Measurements from ENCODE around the gene C11orf65. TPM values are rescaled to one million over a fixed set of nuclear protein-coding genes. Genes with fewer than 3 reads are reported as not detected.
"Not testable (repeated sequence)": the region's sequence is repeated elsewhere in the genome, so short reads cannot be mapped to it uniquely, and the experiment has no call there.

C11orf65 gene
- polyA plus RNA-seq, 3 donors = 2.2 to 3.4 (median 2.5) TPM

DNA sequence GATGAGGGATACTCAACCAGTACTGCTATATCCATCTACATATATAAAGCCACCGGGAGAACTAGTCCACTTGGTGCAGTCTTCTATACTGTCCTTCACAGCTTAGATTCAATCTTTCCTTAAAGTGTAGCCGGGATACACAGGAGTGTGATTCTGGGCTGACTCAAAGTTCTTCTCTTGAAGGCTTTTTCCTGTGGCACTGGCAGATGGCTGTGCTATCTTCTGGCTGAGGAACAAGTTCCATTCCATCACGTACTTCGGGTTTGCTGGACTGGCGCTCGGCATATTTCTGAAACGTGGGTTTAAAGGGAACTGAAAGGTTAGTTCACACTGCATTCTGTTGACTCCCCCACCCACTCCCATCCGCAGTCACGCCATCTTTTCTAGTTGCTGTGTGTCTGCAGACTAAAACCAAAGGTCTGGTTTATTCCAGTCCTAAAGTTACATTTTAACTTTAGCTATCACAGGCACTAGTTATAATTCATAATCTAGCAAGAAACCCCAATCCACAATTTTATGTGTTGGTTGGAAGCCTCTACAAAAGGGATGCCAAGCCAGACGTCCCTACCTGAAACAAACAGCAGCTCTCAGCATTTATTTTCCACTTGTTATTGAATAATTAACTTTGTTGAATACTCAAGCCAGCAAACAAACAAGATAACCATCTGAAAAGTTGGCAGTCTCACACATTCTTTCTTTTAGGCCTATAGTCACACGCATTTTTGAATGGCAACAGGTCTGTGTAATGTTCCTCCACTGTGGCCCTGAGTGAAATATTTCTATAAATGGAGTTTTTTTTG is 7.5 kb upstream of the C11orf65 start:
- DNase-seq = no peak

GRCh38 chr11:108472681-108473080 is 5.4 kb upstream of the C11orf65 start:
- DNase-seq = no peak

DNA sequence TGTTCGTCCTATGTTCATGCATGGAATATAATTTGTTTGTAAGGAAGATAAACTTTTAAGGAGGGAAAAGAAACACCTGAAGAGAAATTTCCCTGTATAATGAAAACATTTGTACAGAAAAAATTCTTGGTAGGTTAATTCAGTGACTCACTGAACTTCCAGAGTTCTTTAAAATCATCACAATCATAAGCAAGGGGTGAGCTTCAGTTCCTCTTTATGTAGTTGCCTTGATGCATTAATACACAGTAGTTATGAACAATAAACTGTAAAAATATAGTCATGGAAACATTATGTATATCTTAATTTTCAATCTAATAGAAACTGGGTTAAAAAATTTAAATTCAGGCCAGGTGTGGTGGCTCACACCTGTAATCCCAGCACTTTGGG is 1.1 kb upstream of the C11orf65 start:
- no peak for DNase-seq

DNA sequence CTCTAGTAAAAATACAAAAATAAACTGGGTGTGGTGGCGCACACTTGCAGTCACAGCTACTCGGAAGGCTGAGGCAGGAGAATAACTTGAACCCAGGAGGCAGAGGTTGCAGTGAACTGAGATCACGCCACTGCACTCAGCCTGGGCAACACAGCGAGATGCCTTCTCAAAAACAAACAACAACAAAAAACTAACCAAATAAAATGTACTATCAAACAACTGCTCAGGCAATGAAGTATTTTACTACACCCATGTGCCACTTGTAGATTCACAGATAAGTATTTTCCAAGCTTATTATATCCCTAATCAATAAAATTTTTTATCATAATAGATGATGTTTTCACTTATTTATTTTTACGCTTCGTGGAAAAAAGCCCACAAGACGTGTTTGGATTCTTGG is 924 bp downstream of the C11orf65 start:
- no peak for DNase-seq

GRCh38 chr11:108453207-108453835 is 14.0 kb downstream of the C11orf65 start:
- DNase-seq = no peak

DNA sequence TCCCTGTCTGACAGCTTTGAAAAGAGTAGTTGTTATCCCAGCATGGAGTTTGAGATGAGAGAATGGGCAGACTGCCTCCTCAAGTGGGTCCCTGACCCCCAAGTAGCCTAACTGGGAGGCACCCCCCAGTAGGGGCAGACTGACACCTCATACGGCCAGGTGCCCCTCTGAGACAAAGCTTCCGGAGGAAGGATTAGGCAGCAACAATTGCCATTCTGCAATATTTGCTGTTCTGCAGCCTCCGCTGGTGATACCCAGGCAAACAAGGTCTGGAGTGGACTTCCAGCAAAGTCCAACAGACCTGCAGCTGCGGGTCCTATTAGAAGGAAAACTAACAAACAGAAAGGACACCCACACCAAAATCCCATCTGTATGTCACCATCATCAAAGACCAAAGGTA is 25.9 kb downstream of the C11orf65 start:
- DNase-seq = not testable (repeated sequence)

DNA sequence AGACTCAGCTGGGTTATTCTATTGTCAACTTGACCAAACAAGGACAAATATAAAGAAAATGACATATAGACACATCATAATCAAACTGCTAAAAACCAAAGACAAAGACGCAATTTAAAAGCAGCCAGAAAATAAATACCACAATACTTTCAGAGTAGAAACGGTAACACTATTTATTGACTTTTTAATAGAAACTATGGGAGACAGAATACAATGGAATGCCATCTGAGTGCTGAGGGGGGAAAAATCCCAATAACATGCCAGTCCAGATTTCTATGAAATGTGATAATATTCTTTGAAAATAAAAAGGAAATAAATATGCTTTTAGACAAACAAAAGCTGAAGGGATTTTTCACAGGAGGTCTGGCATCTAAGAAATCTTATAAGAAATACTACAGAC is 30.7 kb downstream of the C11orf65 start:
- DNase-seq = no peak

GRCh38 chr11:108435066-108435465 is 32.3 kb downstream of the C11orf65 start:
- no peak for DNase-seq

- no peak for DNase-seq
Measured at GRCh38 chr11:108432783-108433182, 34.5 kb downstream of the C11orf65 start.

DNA sequence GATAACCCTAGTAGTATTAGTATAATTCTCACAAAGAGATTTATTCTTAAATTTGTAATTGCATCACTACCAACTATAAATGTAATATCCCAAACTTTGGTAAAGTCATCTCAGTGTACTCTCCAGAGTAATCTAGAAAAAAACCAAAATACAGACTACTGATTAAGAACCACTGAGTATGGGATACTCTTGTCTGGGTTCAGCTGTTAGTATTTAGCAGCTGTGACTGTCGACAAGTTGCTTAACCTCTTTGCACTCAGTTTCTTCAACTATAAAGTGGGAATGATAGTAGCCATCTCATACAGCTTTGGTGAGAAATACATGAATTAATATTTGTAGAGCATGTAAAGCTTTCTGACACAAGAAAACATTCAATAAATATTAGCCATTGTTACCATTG is 35.3 kb downstream of the C11orf65 start:
- DNase-seq = no peak

DNA sequence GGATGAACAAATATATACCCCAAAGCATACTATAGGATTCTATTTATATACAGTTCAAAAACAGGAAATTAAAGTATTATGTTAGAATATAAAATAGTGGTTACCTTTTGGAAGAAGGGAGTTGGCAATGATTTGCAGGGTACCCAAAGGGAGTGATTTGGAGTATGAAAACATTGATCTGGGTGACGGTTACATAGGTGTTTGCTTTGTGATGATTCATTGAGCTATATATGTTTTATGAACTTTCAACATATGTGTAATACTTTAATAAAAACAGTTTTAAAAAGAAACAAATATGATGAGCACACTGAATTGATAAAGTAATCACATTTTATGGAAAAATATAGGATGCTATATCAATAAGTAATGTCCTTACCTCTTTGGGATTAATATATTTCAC is 36.0 kb downstream of the C11orf65 start:
- no peak for DNase-seq

DNA sequence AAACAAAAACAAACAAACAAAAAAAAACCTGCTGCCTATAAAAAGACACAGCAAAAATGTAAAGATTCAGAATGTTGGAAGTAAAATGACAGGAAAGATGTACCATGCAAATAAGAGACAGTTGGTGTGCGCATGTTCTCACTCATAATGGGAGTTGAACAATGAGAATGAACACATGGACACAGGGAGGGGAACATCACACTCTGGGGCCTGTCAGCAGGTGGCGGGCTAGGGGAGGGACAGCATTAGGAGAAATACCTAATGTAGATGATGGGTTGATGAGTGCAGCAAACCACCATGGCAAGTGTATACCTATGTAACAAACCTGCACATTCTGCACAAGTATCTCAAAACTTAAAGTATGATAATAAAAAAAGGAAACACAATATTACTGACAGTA is 49.8 kb downstream of the C11orf65 start:
- DNase-seq = not testable (repeated sequence)

GRCh38 chr11:108414958-108415357 is 52.4 kb downstream of the C11orf65 start:
- DNase-seq = no peak

GRCh38 chr11:108405706-108406105 is 61.6 kb downstream of the C11orf65 start:
- no peak for DNase-seq

DNA sequence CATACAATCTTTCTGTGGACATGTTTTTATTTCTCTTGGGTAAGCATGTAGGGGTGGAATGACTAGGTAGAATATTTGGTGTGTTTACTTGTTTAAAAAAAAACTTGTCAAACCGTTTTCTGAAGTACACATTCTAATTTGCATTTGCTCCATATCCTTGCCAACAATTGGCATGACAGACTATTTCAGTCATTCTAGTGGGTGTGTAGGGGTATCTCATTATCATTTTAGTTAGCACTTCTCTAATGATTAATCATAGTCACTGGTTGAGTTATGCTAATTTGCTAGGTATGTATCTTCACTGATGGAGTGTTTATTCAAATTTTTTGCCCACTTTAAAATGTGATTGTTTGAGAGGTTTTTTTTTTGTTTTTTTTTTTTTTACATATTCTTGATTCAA is 64.3 kb downstream of the C11orf65 start:
- DNase-seq = no peak

DNA sequence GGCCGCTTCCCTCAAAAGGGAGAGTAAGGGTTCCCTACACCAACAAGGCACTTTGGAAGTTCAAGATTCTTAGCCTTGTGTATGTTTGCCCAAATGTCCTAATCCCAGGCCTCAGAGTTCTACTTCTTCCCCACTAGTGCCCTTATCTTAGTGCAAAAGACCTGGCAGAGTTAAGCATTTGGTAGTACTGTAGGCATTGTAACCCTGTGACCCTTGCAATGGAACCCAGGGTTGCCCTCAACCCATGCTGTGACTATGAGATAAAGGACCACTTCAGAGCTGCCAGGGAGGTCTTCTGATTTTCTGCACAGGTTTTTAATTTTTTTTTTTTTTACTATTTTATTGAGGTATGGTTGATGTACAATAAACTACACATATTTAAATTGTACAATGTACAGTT is 65.1 kb downstream of the C11orf65 start:
- no peak for DNase-seq

- DNase-seq = no peak
Measured at GRCh38 chr11:108398439-108398838, 68.9 kb downstream of the C11orf65 start.

- not testable (repeated sequence) for DNase-seq
Measured at GRCh38 chr11:108396672-108397071, 70.7 kb downstream of the C11orf65 start.

- no peak for DNase-seq
Measured at GRCh38 chr11:108394744-108395284, 72.5 kb downstream of the C11orf65 start.

- DNase-seq = no peak
Measured at GRCh38 chr11:108393046-108393445, 74.3 kb downstream of the C11orf65 start.

- DNase-seq = no peak
Measured at GRCh38 chr11:108392353-108392752, 75.0 kb downstream of the C11orf65 start.

GRCh38 chr11:108388576-108388975 is 78.8 kb downstream of the C11orf65 start:
- DNase-seq = no peak

GRCh38 chr11:108373505-108373904 is 93.8 kb downstream of the C11orf65 start:
- DNase-seq = not testable (repeated sequence)

Measured in renal pelvis (tissue), 4 donors.